GM11168 (cell line): ENCODE results near the gene ICA1.
"Not testable (repeated sequence)": the region's sequence is repeated elsewhere in the genome, so short reads cannot be mapped to it uniquely, and the experiment has no call there.

Experiments
- in situ Hi-C: fragments of 300-500 bp; cut with MboI; formaldehyde crosslinking; loops from one replicate; pipeline ENCODE4 v1.12.0; 2022; ENCODE audit warnings: low sequenced_read_pairs; ENCODE audit not compliant: unreplicated experiment

The ICA1 gene

GRCh38 chr7:8271960-8272359, 10.0 kb upstream of the ICA1 start:
- in situ Hi-C loops: no loop called here

- in situ Hi-C loops: no loop called here
Observed at GRCh38 chr7:8263048-8263447, 1.1 kb upstream of the ICA1 start.

GRCh38 chr7:8260871-8261694, 884 bp downstream of the ICA1 start:
- in situ Hi-C loops: no loop called here

GRCh38 chr7:8259586-8260222, 2.3 kb downstream of the ICA1 start:
- in situ Hi-C loops: no loop called here

- in situ Hi-C loops: no loop called here
Observed at GRCh38 chr7:8258734-8259133, 3.2 kb downstream of the ICA1 start.

- in situ Hi-C loops: no loop called here
Observed at GRCh38 chr7:8258166-8258565, 3.8 kb downstream of the ICA1 start.

GRCh38 chr7:8255680-8256655, 6.0 kb downstream of the ICA1 start:
- in situ Hi-C loops: no loop called here

GRCh38 chr7:8254667-8255066, 7.3 kb downstream of the ICA1 start:
- in situ Hi-C loops: no loop called here

- in situ Hi-C loops: no loop called here
Observed at GRCh38 chr7:8254215-8254614, 7.8 kb downstream of the ICA1 start.

GRCh38 chr7:8251195-8251594, 10.8 kb downstream of the ICA1 start:
- in situ Hi-C loops: no loop called here

- in situ Hi-C loops: no loop called here
Observed at GRCh38 chr7:8250547-8250946, 11.4 kb downstream of the ICA1 start.

GRCh38 chr7:8249121-8249520, 12.8 kb downstream of the ICA1 start:
- in situ Hi-C loops: no loop called here

GRCh38 chr7:8246020-8246419, 15.9 kb downstream of the ICA1 start:
- in situ Hi-C loops: no loop called here

- in situ Hi-C loops: not testable (repeated sequence)
Observed at GRCh38 chr7:8245032-8245431, 16.9 kb downstream of the ICA1 start.

- in situ Hi-C loops: not testable (repeated sequence)
Observed at GRCh38 chr7:8243059-8243458, 18.9 kb downstream of the ICA1 start.

- in situ Hi-C loops: not testable (repeated sequence)
Observed at GRCh38 chr7:8239702-8240362, 22.1 kb downstream of the ICA1 start.

GRCh38 chr7:8236780-8237407, 25.1 kb downstream of the ICA1 start:
- in situ Hi-C loops: no loop called here

GRCh38 chr7:8232999-8233847, 28.7 kb downstream of the ICA1 start:
- in situ Hi-C loops: no loop called here

- in situ Hi-C loops: no loop called here
Observed at GRCh38 chr7:8229927-8230326, 32.0 kb downstream of the ICA1 start.
